ENCODE measurements around the gene CEP76.

Gene CEP76, protein sequence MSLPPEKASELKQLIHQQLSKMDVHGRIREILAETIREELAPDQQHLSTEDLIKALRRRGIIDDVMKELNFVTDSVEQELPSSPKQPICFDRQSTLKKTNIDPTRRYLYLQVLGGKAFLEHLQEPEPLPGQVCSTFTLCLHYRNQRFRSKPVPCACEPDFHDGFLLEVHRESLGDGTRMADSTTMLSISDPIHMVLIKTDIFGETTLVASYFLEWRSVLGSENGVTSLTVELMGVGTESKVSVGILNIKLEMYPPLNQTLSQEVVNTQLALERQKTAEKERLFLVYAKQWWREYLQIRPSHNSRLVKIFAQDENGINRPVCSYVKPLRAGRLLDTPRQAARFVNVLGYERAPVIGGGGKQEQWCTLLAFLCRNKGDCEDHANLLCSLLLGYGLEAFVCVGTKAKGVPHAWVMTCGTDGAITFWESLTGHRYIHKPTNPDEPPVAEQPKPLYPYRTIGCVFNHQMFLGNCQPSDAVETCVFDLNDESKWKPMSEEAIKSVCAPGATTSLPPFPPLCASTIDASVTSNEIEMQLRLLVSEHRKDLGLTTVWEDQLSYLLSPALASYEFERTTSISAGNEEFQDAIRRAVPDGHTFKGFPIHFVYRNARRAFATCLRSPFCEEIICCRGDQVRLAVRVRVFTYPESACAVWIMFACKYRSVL

DNA sequence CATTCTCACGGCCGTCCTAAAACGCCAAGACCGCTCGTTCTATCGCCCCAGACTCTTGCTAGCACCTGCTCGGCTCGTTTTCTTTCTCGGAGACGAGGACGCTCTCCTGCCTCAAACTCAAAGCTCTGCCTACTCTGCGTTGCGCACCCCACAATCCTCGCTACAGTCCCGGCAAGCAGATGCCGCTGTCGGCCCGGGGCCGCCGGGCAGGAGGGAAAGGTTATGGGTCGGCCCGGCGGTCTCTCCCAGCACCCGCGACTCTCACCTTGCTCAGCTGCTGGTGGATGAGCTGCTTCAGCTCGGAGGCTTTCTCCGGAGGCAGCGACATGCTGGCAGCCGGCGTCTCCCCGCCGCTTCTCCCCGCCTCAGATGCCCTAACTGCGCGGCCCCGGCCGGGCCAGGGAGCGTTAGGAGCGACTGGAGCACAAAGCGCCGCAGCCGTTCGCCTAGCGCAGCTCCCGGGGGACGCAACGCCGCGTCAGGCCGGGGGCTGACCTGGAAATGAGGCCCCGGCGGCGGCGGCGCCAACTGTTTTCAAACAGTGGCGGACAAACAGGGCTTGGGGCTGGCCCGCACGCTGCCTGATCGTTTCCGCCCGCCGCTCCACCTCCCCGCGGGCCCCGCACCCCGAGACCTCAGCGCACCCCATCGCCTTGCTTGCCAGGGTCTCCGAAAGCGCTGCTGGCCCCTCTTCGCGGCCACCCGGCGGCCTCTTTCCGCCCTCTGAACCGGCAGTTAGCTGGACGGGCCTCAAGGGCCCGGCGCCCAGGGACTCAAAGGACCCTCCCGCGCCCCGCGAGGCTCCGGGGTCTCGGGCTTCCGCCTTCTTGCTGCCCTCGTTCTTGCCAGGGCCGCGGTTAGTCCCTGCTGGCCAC lies at the start of gene CEP76, which contains the start of gene PSMG2:
CEP76 (minus strand) TSS at position 503 of the 875 bp plus-strand sequence; CDS start at position 328, 175 bp downstream.
PSMG2 (plus strand) TSS at position 822 of the 875 bp plus-strand sequence. CDS start 66 bp downstream, outside the sequence.
- DNase-seq (ENCODE audit: low read depth), result peak; percentile 76

DNA sequence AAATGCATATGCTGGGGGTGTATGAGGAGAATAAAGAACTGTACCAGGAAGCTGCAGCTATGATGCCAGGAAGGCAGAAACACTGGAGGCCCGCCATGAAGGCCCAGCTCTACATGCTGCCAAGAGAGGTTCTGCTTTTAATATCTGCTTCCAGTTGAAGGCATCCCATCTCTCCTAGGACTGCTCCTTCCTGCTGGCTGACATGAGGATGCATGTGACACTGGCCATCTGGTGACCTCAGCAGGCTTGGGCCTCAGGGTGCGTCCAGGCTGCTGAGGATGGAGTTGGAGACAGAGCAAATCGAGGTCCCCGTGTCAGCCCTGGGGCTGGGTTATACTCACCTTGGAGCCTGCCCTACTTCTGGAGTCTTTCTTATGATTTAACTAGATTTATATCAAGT lies 49.4 kb upstream of the CEP76 start:
- DNase-seq (ENCODE audit: low read depth), result no peak

DNA sequence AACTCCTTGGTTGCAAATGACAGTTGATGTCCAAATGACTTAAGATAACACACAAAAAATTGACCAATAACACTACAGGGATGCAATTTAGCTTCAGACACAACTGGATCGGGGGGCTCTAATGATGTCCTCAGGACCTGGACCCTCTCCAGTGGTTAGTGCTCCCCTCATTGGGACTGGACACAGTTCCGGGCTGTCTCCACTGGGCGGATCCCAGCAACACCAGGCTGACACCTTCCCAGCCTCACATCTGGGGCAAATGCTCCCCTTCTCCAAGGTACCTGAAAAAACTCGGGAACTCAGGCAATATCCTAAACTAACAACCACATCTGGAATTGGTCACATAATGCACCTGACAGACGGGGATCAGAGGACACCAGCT lies 49.0 kb upstream of the CEP76 start:
- no peak for DNase-seq (ENCODE audit: low read depth)

DNA sequence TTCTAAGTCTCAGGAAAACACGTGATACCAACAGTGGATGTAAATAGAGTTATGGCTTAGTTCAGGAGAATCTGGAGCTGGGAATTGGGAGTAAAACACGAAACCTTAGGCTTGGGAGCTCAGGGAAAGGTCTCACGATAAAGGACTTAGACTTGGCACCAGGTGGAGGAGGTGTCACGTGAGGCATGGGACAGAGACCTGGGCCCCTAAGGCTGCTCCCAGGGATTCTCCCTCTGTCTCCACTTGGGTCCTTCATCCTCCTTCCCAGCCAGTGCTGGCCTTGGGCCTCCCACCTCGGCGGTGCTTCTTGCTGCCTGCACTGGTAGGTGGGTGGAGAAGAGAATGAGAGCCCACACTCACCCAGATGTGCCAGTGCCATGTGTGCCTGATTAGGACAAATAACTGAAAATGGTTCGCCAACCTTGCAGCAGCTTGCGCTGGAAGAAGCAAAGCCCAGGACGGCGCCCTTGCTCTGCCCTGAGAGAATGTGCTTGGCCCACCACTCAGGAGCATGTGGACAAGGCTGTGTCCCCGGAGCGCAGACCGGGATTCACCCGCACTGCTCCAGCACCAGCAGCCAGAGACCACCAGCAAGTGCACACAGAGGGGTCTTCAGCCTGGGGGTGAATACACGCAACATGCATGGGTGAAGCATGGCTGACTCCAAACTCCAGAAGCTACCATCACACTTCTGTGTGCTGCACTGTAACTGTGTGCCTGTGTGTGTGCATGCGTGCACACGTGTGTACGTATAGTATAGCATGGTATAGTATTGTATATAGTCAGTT lies 48.4 kb upstream of the CEP76 start:
- no peak for DNase-seq (ENCODE audit: low read depth)

DNA sequence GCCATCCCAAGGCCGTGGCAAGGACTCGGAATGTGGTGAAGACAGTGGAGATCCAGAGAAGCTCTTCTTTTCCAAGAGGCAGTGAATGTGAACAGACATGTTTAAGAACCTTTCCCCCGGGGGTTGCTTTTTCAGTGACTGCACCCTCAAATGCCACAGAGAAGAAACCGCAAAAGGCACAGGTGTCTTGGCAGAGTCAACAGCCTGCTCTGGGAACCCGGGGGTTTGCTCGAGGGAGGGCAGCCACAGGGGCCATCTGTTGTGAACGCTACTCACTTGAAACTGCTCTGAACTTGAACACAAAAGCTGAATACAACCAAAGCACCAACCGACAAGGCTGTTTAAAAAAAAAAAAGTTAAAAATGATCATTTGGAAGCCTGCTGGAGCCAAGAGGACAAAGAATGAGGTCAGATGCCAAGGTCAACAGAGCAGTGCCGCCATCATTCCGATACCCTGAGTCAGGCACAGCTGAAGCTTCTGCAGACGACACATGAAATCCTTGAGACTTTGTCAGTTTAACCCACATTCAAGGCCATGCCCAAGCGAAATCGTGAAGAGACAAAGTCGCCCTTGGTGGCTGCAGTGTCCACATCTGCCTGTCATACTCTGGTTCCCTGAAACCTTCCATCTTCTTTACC lies 47.7 kb upstream of the CEP76 start:
- no peak for DNase-seq (ENCODE audit: low read depth)

DNA sequence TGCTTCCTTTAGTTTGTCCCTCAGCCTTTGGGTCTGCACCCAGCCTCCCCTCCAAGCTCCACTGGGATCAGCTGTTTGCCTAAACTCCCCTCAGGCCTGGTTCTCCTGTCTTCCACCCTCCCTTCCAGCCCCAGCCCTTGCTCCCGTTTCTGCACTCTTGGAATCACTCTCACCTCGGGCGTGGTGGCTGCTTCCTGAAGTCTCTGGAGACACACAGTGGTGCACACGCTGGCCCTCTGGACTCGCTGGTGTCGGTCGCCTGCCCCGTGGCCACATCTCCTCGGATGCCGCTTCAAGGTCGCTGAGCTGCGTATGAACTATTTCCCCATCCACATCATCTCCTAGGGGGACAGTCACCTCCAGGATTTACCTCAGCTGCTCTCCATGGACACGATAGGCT lies 46.6 kb upstream of the CEP76 start:
- DNase-seq (ENCODE audit: low read depth), result no peak

DNA sequence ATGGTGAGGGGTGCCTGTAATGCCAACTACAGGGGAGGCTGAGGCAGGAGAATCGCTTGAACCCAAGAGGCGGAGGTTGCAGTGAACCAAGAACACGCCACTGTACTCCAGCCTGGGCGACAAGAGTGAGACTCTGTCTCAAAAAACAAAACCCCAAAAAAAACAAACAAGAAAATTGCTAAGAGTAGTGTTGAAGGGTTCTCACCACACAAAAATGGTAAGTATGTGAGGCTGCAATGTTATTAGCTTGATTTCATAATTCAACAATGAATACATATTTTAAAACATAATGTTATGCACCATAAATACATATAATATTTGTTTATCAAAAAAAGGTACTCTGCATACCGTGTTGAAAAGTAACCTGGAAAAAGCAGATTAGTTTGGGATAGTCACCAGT lies 46.1 kb upstream of the CEP76 start:
- no peak for DNase-seq (ENCODE audit: low read depth)

DNA sequence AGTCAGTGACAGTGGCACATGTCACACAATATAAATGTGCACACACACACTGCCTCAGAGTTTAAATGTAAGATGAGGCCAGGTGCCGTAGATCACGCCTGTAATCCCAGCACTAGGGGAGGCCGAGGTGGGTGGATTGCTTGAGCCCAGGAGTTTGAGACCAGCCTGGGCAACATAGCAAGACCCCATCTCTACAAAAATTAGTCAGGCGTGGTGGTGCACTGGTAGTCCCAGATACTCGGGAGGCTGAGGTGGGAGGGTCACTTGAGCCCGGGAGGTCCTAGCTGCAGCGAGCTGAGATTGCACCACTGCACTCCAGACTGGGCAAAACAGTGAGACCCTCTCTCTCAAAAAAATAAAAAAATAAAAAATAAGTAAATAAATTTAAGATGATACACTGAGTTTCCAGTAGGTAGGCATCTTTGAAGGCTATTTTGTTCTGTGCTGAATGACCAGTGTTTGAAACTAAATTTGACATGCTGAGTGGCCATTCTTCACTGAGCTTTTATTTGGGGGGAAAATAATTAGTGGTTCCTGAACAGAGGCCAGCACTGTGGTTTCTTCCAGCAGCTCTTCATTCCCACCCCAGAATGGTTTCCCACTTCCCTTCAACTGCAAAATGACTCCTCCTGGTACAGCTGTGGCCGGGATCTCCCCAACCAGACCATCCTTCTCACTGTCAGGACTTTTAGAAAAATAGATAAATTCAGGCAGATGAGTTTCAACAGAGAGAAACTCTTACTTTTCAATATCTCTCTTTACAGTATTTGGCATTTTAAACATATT lies 45.2 kb upstream of the CEP76 start:
- DNase-seq (ENCODE audit: low read depth), result no peak

DNA sequence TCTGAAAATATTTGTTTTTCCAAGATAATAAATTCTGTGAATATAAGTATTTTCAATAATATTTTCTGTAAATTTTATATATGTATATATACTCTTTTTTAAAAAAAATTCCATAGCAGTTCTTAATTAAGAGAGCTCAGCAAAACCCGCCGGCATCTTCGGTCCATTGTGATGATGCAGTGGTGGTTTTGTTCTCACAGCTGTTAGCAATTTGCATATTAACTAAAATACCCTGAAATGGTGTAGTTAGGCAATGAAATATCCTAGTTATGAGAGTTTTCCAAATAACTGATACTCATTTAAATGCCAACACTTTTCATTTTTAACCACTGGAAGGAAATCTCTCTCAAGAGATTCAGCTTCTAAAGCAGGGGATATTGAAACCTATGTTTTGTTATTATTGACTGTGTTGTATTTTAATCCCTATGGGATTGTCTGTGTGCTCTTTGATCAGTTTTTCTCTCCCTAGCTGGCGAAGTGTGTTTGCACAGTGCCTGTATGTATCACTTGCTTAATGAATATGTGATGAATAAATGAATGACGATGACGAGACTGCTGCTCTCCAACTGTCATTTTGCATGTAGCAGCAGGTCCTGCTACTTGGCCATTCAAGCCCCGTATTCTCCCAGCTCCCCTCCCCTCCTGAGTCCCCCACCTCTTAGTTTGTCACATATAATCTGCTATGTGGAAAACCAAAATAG lies 42.7 kb upstream of the CEP76 start:
- no peak for DNase-seq (ENCODE audit: low read depth)

DNA sequence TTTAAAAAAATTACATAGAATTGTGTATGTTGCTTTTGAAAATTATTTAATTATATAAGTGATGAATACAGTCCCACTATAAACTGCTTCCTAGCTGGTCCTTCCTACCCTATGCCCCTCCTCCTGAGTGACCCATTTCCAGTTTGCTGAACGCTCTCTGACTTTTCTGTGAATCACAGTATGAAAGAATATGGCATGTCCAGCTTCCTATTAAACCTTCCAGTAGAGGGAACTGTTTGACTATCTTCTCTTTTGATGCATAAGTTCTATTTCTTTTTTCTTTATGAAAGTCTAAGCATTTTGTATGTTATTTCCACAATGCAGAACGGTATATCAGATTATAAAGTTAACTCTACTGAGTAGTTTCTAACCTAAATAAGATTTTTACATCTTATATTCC lies 41.6 kb upstream of the CEP76 start:
- DNase-seq (ENCODE audit: low read depth), result no peak

DNA sequence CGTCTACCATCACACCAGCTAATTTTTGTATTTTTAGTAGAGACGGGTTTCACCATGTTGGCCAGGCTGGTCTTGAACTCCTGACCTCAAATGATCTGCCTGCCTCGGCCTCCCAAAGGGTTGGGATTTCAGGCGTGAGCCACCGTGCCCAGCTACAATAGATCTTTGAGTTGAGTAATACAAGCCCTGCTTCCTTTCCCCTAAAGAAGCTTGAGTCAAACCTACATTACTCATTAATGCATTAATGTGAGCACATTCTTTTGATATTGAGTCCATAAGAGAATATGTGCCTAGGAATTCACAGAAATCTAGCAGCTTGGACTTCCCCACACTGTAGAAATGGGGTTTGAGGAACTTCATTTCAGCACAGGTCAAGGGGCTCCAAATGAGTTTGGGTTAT lies 39.9 kb upstream of the CEP76 start:
- DNase-seq (ENCODE audit: low read depth), result no peak

DNA sequence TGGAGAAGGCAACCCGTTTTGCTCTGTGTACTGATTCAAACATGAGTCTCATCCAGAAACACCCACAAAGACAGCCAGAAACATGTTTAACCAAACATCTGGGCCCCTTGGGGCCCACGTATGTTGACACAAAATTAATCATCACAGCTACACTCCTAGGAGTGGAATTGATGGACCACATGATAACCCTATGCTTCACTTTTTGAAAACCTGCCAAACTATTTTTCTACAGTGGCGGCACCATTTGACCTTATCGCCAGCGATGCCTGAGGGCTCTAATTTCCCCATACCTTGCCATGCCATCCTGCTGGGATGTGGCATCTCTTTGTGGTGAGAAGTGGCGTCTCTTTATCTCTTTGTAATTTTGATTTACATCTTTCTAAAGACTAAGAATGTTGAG lies 38.8 kb upstream of the CEP76 start:
- DNase-seq (ENCODE audit: low read depth), result no peak

DNA sequence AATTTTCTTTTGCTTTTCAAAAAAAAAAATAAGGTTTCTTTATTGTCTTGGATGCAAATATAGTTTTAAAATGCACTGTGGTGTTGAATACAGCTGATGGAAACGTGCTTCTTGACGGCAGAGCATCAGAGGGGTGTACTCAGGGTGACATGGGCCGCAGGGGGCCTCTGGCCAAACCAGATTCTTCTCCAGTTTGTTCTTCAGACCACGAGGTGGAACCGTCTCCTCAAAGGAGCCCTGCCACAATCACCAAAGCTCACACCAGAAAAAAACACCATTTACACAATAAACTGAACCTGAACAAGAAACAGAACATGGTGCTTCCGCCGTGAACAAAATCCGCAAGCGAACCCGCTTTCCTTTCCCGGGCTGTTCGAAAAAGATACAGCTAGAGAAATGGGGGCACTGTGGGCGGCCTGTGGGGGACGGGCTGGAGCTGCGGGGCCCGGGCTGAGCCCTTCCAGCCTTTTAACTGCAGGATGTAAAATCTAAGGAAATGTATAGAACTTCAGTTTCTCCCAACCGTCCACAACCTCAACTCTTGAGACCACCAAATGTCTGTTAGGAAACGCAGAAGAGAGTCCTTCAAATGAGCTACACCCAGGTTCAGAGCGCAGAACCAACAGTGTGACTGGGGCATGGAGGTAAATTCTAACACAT lies 34.9 kb upstream of the CEP76 start:
- DNase-seq (ENCODE audit: low read depth), result no peak

DNA sequence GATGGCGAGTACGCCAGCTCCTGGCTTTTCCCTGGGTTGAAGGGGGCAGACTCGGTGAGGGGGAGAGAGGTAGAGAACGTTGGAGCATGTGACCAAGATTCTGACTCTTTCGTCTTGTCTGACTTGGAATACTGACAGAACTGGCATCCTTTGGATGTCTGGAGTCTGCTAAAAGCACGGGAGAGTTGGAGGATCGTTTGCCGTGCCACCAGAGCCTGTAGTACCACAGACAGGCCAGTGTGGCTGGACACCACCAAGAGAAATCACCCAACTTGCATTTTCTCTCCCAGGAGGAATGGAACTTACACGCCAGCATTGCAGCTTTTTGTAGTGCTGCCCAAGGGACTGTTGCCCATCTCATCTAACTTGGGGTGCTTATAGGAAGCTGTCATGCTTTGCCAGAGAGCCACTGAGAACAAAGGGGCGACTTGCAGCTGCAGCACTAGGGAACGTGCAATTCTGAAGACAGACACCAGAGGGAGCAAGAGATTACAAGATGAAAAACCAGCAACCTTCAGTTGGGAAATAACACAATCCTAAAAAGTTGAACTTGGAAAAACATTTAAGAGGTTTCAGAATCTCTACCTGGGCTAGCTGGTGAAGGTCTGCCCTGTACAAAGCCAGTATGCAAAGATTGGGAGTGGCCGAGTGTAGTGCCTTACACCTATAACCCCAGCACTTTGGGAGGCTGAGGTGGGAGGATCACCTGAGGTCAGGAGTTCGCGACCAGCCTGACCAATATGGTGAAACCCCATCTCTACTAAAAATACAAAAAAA lies 24.4 kb upstream of the CEP76 start:
- DNase-seq (ENCODE audit: low read depth), result no peak

DNA sequence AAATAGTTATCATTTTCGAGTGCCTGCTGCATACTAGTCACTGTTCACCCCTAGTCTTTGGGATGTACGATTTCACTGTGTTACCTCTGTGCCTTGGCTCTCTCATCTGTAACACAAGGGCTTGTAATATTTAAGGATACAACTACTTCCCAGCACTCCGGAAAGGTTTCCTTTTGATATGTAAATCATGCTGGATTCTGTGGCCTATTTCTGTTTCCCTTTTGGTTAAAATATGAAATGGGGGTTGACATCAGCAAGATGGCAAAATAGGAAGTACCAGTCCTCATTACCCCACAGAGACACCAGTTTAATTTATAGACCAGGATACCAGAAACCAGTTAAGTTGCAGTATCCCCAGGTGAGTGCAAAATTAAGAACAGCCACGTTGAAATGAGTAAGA lies 23.8 kb upstream of the CEP76 start:
- no peak for DNase-seq (ENCODE audit: low read depth)

DNA sequence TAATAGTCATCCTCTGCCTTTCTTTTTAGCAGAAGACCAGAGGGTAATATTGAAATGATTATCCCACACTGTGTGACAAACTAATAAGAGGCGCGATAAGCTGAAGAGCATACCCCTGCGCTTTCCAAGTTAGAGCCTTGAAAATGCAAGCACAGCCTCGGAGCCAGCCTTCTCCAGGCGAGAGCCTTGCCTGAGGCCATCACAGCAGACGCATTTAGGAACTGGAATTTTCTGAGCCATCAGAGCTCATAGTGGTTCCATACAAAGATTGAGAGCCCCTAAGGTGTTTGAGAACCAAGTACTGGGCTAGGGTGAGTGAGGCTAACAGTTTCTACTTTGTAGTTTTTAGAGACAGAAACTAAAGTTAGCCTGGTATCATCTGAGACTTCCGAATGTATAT lies 20.2 kb upstream of the CEP76 start:
- no peak for DNase-seq (ENCODE audit: low read depth)

DNA sequence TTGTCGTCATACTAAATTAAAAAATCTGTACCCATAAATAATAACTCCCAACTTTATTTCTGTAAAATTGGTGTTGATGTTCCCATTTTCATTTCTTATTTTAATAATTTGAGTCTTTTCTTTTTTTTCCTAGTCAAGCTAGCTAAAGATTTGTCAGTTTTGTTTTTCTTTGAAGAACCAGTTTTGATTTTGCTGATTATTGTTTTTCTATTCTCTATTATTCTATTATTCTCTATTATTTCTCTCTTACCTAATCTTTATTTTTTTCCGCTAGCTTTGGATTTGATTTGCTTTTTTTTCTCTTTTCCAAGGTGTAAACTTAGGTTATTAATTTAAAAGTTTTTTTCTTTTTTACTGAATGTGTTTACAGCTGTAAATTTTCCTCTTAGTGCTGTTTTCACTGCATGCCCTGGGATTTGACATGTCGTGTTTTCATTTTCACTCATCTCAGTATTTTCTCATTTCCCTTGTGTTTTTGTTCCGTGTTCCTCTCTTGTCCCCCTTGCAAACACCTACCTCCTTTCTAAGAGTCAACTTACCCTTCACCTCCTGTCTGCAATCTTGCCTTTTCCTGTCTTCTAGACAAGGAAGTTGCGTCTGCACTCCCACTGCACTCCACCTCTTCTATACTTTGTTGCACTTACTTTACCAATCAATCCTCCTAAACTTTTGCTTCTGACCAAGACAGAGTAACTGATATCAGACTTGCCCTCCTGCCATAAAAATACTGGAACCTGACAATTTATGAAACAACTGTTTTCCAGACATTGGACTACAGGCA lies 19.2 kb upstream of the CEP76 start:
- no peak for DNase-seq (ENCODE audit: low read depth)

DNA sequence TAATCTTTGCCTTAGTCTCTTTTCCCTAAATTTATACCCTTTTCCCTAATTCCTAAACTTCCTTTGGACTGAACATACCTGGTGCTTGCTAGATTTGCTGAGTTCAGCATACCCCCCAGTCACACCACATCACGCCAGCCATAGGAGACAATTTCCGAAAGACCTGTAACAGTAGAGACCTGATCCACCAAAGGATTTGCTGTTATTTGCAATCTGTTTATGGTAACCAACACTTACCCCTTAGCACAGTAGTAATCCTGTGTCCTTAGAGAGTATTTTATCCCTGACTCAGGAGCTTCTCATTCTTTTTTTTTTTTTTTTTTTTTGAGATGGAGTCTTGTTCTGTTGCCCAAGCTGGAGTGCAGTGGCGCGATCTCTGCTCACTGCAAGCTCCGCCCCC lies 8.9 kb upstream of the CEP76 start:
- DNase-seq (ENCODE audit: low read depth), result no peak
